ENCODE results near the gene ATXN2. TPM values are rescaled to one million over a fixed set of nuclear protein-coding genes. Genes with fewer than 3 reads are reported as not detected.

The ATXN2 gene
- total RNA-seq, 2 experiments from 2014 or later, result 32.2 to 35.6 TPM

- H3K9me3 Mint-ChIP-seq, result no peaks in the 10 kb centered on the region
- CTCF ChIA-PET, result interaction anchor here (4.2 to 40.2 kb wide), 2 partner anchors 20 to 26 kb away, joined by 39 to 1222 read pairs; partner anchors contain the start of gene SH2B3
- no peak for ATAC-seq
- TF ChIP-seq CTCF (IDR thresholded peaks at IDR 0.05), result no peak
- peaks cover 59% of the 10 kb centered on the region for H3K4me1 Mint-ChIP-seq (ENCODE audit: low read depth)
- H3K27ac Mint-ChIP-seq, result peak overlapping the region; percentile 80
- DNase-seq, result no peak
- POLR2A ChIA-PET, result interaction anchor here (0.8 to 14.9 kb wide), 6 partner anchors 11 to 27 kb away, joined by 3 to 225 read pairs (median 12); partner anchors contain the start of gene SH2B3
- intact Hi-C loops (cut with micrococcal nuclease), result no loop called here
- H3K36me3 Mint-ChIP-seq (ENCODE audit: low read depth), result peaks cover 40% of the 10 kb centered on the region
- no peak overlapping the region for H3K4me3 Mint-ChIP-seq
- H3K27me3 Mint-ChIP-seq, result no peaks in the 10 kb centered on the region
These were observed 174.8 kb downstream of the ATXN2 start for GRCh38 chr12:111424189-111424792.

GRCh38 chr12:111420494-111420893 lies 178.6 kb downstream of the ATXN2 start:
- ATAC-seq, result no peak
- Mint-ChIP-seq H3K27ac (no peak overlapping the region), H3K4me3 (no peak overlapping the region), H3K4me1 (ENCODE audit: low read depth) (peaks cover 37% of the 10 kb centered on the region), H3K9me3 (no peaks in the 10 kb centered on the region), H3K27me3 (no peaks in the 10 kb centered on the region), H3K36me3 (ENCODE audit: low read depth) (peaks cover 40% of the 10 kb centered on the region)
- ChIA-PET CTCF (interaction anchor here (2.1 to 40.2 kb wide), 2 partner anchors 16 to 31 kb away, joined by 10 to 1222 read pairs; partner anchors contain the start of gene SH2B3), POLR2A (interaction anchor here (1.2 to 14.9 kb wide), 3 partner anchors 9 to 35 kb away, joined by 3 to 225 read pairs (median 5); partner anchors contain the start of gene SH2B3)
- no peak for DNase-seq
- no peak for TF ChIP-seq CTCF (IDR thresholded peaks at IDR 0.05)
- intact Hi-C loops (cut with micrococcal nuclease), result no loop called here

- ATAC-seq, result no peak
- H3K4me1 Mint-ChIP-seq (ENCODE audit: low read depth), result peaks cover 34% of the 10 kb centered on the region
- H3K27ac Mint-ChIP-seq, result no peak overlapping the region
- CTCF ChIA-PET, result interaction anchor here (2.1 to 40.2 kb wide), 2 partner anchors 15 to 32 kb away, joined by 10 to 1222 read pairs; partner anchors contain the start of gene SH2B3
- POLR2A ChIA-PET, result interaction anchor here (1.2 to 14.9 kb wide), 3 partner anchors 10 to 34 kb away, joined by 3 to 225 read pairs (median 5); partner anchors contain the start of gene SH2B3
- no peak for TF ChIP-seq CTCF (IDR thresholded peaks at IDR 0.05)
- no peak overlapping the region for H3K4me3 Mint-ChIP-seq
- no peak for DNase-seq
- no peaks in the 10 kb centered on the region for H3K27me3 Mint-ChIP-seq
- peaks cover 45% of the 10 kb centered on the region for H3K36me3 Mint-ChIP-seq (ENCODE audit: low read depth)
- intact Hi-C loops (cut with micrococcal nuclease), result no loop called here
- H3K9me3 Mint-ChIP-seq, result no peaks in the 10 kb centered on the region
These were observed 179.3 kb downstream of the ATXN2 start for GRCh38 chr12:111419784-111420183.

- DNase-seq (no peak), ATAC-seq (no peak)
- Mint-ChIP-seq H3K27me3 (no peaks in the 10 kb centered on the region), H3K4me1 (ENCODE audit: low read depth) (peaks cover 32% of the 10 kb centered on the region), H3K27ac (no peak overlapping the region), H3K9me3 (no peaks in the 10 kb centered on the region), H3K36me3 (ENCODE audit: low read depth) (peaks cover 48% of the 10 kb centered on the region), H3K4me3 (no peak overlapping the region)
- CTCF ChIA-PET, result interaction anchor here (40.2 kb wide), 1 partner anchor 14 kb away, joined by 1222 read pairs; the partner anchor contains the start of gene SH2B3
- POLR2A ChIA-PET, result interaction anchor here (1.4 to 14.9 kb wide), 3 partner anchors 9 to 25 kb away, joined by 4 to 225 read pairs (median 5); partner anchors contain the start of gene SH2B3
- no peak for TF ChIP-seq CTCF (IDR thresholded peaks at IDR 0.05)
- intact Hi-C loops (cut with micrococcal nuclease), result no loop called here
These were observed 180.6 kb downstream of the ATXN2 start for GRCh38 chr12:111418594-111418880.

All from activated CD8-positive, alpha-beta T cell treated with anti-CD3 and anti-CD28 coated beads for 36 hours (primary cell).